Neural progenitor cell (in vitro differentiated cells): ENCODE measurements around the gene RABGGTA. TPM values are rescaled to one million over a fixed set of nuclear protein-coding genes. Genes with fewer than 3 reads are reported as not detected.
A peak's percentile ranks its signal among the peaks of the same experiment; 100 is the strongest.

Experiments used
- DNase-seq: peaks from one replicate; pipeline ENCODE4 v3.0.0-alpha.2; 2016; ENCODE audit warnings: low spot score
- H2AFZ ChIP-seq: fragments of 200-600 bp; sonication (generic); replicated peaks from 2 replicates; pipeline ENCODE4 v1.6.1; 2016; ENCODE audit warnings: antibody characterized with exemption
- H3F3A ChIP-seq: fragments of 200-600 bp; sonication (generic); 2 replicates; pipeline ENCODE4 v1.6.1; 2016; ENCODE audit warnings: antibody characterized with exemption, low read depth
- H3K27ac ChIP-seq: fragments of 200-600 bp; sonication (generic); 2 replicates; pipeline ENCODE4 v1.5.1; 2016; ENCODE audit warnings: mild to moderate bottlenecking
- H3K27me3 ChIP-seq: fragments of 200-600 bp; sonication (generic); 2 replicates; pipeline ENCODE4 v1.6.1; 2016; ENCODE audit warnings: mild to moderate bottlenecking, moderate library complexity
- H3K36me3 ChIP-seq: fragments of 200-600 bp; sonication (generic); 2 replicates; pipeline ENCODE4 v1.5.1; 2016
- H3K4me1 ChIP-seq: fragments of 200-600 bp; sonication (generic); 2 replicates; pipeline ENCODE4 v1.6.1; 2016; ENCODE audit warnings: mixed run types
- H3K4me2 ChIP-seq: fragments of 200-600 bp; sonication (generic); 2 replicates; pipeline ENCODE4 v1.6.1; 2016
- H3K4me3 ChIP-seq: fragments of 200-600 bp; sonication (generic); 2 replicates; pipeline ENCODE4 v1.5.1; 2016
- H3K79me2 ChIP-seq: fragments of 200-600 bp; sonication (generic); 2 replicates; pipeline ENCODE4 v1.6.1; 2016; ENCODE audit warnings: low read depth
- H3K9ac ChIP-seq: fragments of 200-600 bp; sonication (generic); 2 replicates; pipeline ENCODE4 v1.6.1; 2016
- H3K9me3 ChIP-seq: fragments of 200-600 bp; sonication (generic); 2 replicates; pipeline ENCODE4 v1.5.1; 2016; ENCODE audit warnings: low read depth
- H4K20me1 ChIP-seq: fragments of 200-600 bp; sonication (generic); 2 replicates; pipeline ENCODE4 v1.6.1; 2016; ENCODE audit warnings: low read depth
- H3K27ac Mint-ChIP-seq: 3 replicates; pipeline ENCODE4 v1.8.0; 2021; ENCODE audit warnings: mixed read lengths
- H3K27me3 Mint-ChIP-seq: 2 replicates; pipeline ENCODE4 v1.8.0; 2022; ENCODE audit warnings: low read depth, mild to moderate bottlenecking, inconsistent platforms, moderate library complexity, mixed read lengths; ENCODE audit not compliant: insufficient read depth
- H3K36me3 Mint-ChIP-seq: 3 replicates; pipeline ENCODE4 v1.8.0; 2021; ENCODE audit warnings: mixed read lengths
- H3K4me1 Mint-ChIP-seq: 3 replicates; pipeline ENCODE4 v1.8.0; 2021; ENCODE audit warnings: mixed read lengths
- H3K4me3 Mint-ChIP-seq: 3 replicates; pipeline ENCODE4 v1.8.0; 2021; ENCODE audit warnings: mild to moderate bottlenecking, moderate library complexity, mixed read lengths
- H3K9me3 Mint-ChIP-seq: 3 replicates; pipeline ENCODE4 v1.8.0; 2020; ENCODE audit warnings: mixed read lengths
- EZH2 ChIP-seq: fragments of 200-600 bp; sonication (generic); IDR thresholded peaks from 2 replicates; pipeline ENCODE4 v1.6.1; 2017; ENCODE audit warnings: antibody characterized with exemption, mild to moderate bottlenecking, moderate library complexity
- EZH2phosphoT487 ChIP-seq: fragments of 200-600 bp; sonication (generic); IDR thresholded peaks from 2 replicates; pipeline ENCODE4 v1.6.1; 2017; ENCODE audit warnings: antibody characterized with exemption
- total RNA-seq: library from RNA; depleted of rRNA; stranded (reverse); fragments of >200 nt; gene quantifications from 2 replicates; pipeline ENCODE4 v1.2.3, GENCODE V29; 2015; ENCODE audit warnings: low replicate concordance
- TF ChIP-seq, protein P1 (sequence below): fragments of 200-600 bp; sonication (generic); IDR thresholded peaks from 2 replicates; pipeline ENCODE4 v1.5.1; 2017; ENCODE audit warnings: antibody characterized with exemption, mild to moderate bottlenecking

RABGGTA gene
- total RNA-seq, 1 donor from 2014 or later, result 7.1 TPM

DNA sequence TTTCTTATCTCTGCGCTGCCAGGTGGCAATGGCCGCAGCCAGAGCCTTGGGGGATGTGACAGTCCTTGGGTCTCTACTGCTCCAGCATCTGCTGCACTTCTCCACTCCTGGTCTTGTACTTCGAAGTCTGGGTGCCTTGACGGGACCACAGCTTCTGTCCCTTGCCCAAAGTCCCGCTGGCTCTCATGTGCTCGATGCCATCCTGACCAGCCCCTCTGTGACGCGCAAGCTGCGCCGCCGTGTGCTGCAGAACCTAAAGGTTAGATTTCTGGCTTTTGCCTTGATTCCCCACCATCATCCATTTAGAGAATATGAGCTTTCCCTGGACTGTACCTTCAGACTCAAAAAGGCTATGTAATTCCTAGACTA lies 32.6 kb upstream of the RABGGTA start:
- H3K4me3 Mint-ChIP-seq, result no peak overlapping the region
- no peaks in the 10 kb centered on the region for H4K20me1 ChIP-seq
- H3K36me3 Mint-ChIP-seq, result peaks cover 22% of the 10 kb centered on the region
- no peaks in the 10 kb centered on the region for H3K9me3 Mint-ChIP-seq
- H3K27me3 ChIP-seq, result no peaks in the 10 kb centered on the region
- no peak for TF ChIP-seq EZH2phosphoT487
- TF ChIP-seq, protein P1, sequence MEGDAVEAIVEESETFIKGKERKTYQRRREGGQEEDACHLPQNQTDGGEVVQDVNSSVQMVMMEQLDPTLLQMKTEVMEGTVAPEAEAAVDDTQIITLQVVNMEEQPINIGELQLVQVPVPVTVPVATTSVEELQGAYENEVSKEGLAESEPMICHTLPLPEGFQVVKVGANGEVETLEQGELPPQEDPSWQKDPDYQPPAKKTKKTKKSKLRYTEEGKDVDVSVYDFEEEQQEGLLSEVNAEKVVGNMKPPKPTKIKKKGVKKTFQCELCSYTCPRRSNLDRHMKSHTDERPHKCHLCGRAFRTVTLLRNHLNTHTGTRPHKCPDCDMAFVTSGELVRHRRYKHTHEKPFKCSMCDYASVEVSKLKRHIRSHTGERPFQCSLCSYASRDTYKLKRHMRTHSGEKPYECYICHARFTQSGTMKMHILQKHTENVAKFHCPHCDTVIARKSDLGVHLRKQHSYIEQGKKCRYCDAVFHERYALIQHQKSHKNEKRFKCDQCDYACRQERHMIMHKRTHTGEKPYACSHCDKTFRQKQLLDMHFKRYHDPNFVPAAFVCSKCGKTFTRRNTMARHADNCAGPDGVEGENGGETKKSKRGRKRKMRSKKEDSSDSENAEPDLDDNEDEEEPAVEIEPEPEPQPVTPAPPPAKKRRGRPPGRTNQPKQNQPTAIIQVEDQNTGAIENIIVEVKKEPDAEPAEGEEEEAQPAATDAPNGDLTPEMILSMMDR, result no peak
- peaks cover 11% of the 10 kb centered on the region for H3K4me1 ChIP-seq
- no peak overlapping the region for H3K4me2 ChIP-seq
- no peak overlapping the region for H3K4me3 ChIP-seq
- no peaks in the 10 kb centered on the region for H3K36me3 ChIP-seq
- no peaks in the 10 kb centered on the region for H3K9me3 ChIP-seq
- DNase-seq, result no peak
- H3K4me1 Mint-ChIP-seq, result peaks cover 20% of the 10 kb centered on the region
- no peak overlapping the region for H3K9ac ChIP-seq
- peaks cover 11% of the 10 kb centered on the region for H3K27me3 Mint-ChIP-seq
- H3K79me2 ChIP-seq, result peaks cover 17% of the 10 kb centered on the region
- no peak overlapping the region for H3K27ac ChIP-seq
- peaks cover 4% of the 10 kb centered on the region for H3F3A ChIP-seq
- H3K27ac Mint-ChIP-seq, result no peak overlapping the region
- no peak overlapping the region for H2AFZ ChIP-seq

DNA sequence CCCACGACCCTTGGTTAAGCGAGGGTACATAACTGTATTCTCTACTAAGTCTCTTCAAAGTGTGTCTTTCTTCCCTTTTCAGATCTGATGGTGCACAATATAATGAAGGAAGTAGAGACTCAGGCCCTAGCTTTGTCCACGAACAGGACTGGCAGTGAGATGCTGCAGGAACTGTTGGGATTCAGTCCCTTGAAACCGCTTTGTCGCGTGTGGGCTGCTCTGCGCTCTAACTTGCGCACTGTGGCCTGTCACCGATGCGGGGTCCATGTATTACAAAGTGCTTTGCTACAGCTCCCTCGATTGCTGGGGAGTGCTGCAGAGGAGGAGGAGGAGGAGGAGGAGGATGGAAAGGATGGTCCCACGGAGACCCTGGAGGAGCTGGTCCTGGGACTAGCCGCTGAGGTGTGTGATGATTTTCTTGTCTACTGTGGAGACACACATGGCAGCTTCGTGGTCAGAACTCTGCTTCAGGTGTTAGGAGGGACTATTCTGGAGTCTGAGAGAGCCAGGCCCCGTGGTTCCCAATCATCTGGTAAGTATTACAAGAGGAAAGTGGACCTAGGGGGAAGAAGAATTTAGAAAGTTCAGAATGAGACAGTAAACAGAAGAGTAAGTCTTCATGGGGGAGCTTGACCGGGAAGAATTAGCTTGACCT lies 29.1 kb upstream of the RABGGTA start:
- peak overlapping the region; percentile 91 for H3K4me3 ChIP-seq

DNA sequence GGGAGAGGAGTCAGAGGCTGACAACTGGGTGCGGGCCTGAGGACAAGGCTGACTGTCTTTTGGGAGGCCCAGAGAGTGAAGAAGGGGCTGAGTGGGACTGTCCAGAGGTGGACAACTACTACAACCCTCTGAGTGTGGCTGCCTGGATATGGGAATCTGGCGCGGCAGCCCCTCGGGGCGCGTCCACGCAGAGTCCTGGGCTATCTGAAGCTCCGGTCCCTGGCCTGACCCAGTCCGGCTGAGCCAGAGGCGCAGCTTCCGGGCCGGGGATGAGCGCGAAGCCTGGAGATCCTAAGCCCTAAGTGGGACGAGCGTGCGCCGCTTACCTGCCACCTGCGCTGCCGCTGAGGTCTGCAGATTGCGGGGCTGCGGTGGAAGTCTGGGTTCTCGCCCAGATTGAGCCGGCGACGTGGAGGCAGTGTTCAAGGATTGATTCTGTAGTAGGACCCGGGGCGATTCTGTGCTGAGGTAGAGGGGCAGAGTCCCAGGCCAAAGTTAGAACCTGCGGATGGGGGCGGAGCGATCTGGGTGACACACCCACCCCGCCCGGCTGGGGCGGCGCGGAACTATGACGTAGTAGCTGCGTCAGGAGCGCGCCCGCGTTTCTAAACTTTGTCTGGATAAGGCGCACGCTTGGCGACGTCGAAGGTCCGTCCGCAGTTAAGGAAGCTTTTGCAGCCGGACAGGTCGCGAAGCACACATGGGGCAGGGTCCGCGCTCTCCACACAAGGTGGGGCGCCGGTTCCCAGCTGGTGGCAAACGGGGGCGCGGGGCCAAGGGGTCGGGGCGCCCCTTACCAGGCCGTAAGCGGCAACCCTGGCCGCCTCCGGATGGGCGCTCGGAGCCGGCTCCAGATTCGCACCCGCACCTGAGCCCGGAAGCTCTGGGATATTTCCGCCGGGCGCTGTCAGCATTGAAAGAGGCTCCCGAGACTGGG lies 28.1 kb upstream of the RABGGTA start, which contains the start of the genes DHRS1 and NOP9:
DHRS1 (minus strand) TSS at position 526 of the 937 bp plus-strand sequence. CDS start 674 bp downstream, outside the sequence.
NOP9 (plus strand) TSS at position 596 of the 937 bp plus-strand sequence; CDS start at position 701, 105 bp downstream.
- H3K36me3 ChIP-seq, result no peaks in the 10 kb centered on the region
- TF ChIP-seq, protein P1, result no peak
- no peak for TF ChIP-seq EZH2
- no peak for TF ChIP-seq EZH2phosphoT487

More for the DNA sequence above, 29.1 kb upstream of the RABGGTA start:
- Histone ChIP-seq H3K27ac (no peak overlapping the region), H3K4me2 (peak overlapping the region; percentile 86), H3K36me3 (no peaks in the 10 kb centered on the region), H3K9me3 (no peaks in the 10 kb centered on the region), H3K9ac (peak overlapping the region; percentile 67), H2AFZ (no peak overlapping the region), H3K79me2 (peaks cover 17% of the 10 kb centered on the region), H4K20me1 (no peaks in the 10 kb centered on the region), H3K4me1 (peaks cover 16% of the 10 kb centered on the region), H3F3A (peaks cover 12% of the 10 kb centered on the region), H3K27me3 (no peaks in the 10 kb centered on the region)
- TF ChIP-seq EZH2phosphoT487 (no peak), EZH2 (no peak)
- TF ChIP-seq, protein P1, result no peak
- Mint-ChIP-seq H3K27me3 (peaks cover 4% of the 10 kb centered on the region), H3K27ac (no peak overlapping the region), H3K9me3 (no peaks in the 10 kb centered on the region), H3K36me3 (peaks cover 22% of the 10 kb centered on the region), H3K4me1 (peaks cover 25% of the 10 kb centered on the region), H3K4me3 (peak overlapping the region; percentile 94)
- no peak for DNase-seq

More for the DNA sequence above, 28.1 kb upstream of the RABGGTA start, which contains the start of the genes DHRS1 and NOP9:
- Histone ChIP-seq H4K20me1 (no peaks in the 10 kb centered on the region), H3K9ac (peak within 1 kb of the TSS; percentile 83), H3F3A (peaks cover 12% of the 10 kb centered on the region), H3K4me3 (peak within 1 kb of the TSS; percentile 91), H3K79me2 (peaks cover 17% of the 10 kb centered on the region), H3K9me3 (no peaks in the 10 kb centered on the region), H3K27ac (peak within 1 kb of the TSS; percentile 30), H3K4me1 (peaks cover 16% of the 10 kb centered on the region), H3K4me2 (peak within 1 kb of the TSS; percentile 86), H3K27me3 (no peaks in the 10 kb centered on the region), H2AFZ (peak within 1 kb of the TSS; percentile 96)
- no peaks in the 10 kb centered on the region for H3K9me3 Mint-ChIP-seq
- DNase-seq, result peak; percentile 96
- H3K36me3 Mint-ChIP-seq, result peaks cover 16% of the 10 kb centered on the region
- peak within 1 kb of the TSS; percentile 67 for H3K27ac Mint-ChIP-seq
- peak within 1 kb of the TSS; percentile 94 for H3K4me3 Mint-ChIP-seq
- H3K27me3 Mint-ChIP-seq, result peaks cover 4% of the 10 kb centered on the region
- H3K4me1 Mint-ChIP-seq, result peaks cover 25% of the 10 kb centered on the region
